COLO668 (cell line): ENCODE data around the gene MED23.
"Not testable (repeated sequence)": the region's sequence is repeated elsewhere in the genome, so short reads cannot be mapped to it uniquely, and the experiment has no call there.

Experiments
- DNase-seq: peaks from one replicate; lab custom pipeline; 2025; ENCODE audit not compliant: unreplicated experiment; lab: John Stamatoyannopoulos, UW

MED23 gene

DNA sequence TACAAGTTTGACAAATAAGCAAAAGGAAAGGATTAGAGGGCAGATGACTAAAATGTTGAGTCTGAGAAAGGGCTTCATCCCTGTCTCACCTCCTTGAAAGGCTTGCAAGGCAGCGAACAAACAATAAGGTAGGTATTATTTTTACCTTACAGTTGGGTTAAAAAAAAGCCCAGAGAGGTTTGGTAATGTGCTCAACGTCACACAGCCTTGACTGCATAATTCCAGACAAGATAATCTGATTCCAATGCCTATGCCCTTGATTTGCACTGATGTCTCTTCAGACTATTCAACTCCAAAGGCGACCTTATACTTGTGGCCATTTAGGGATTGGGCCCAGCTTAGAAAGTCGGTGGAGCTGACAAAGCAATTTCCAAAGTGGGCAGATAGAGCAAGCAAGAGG, 53.4 kb downstream of the MED23 start:
- no peak for DNase-seq

DNA sequence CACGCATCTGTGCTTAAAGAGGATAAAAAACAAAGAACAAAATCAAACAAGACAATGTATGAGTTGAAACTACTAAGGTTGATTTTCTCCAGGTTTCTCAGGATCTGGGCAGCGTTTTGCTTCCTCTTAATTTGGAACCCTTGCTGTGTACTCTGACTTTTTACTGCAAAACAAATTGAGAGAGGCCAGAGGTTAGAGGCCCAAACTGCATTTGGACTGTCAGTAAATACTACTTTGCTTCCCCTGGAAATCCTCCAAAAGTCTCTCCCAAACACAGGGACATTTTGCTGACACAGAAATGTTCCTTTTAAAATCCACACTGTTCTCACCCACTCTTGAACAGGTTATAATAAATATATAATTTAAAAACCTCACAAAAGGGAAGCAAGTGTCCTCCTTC, 53.9 kb downstream of the MED23 start:
- no peak for DNase-seq

DNA sequence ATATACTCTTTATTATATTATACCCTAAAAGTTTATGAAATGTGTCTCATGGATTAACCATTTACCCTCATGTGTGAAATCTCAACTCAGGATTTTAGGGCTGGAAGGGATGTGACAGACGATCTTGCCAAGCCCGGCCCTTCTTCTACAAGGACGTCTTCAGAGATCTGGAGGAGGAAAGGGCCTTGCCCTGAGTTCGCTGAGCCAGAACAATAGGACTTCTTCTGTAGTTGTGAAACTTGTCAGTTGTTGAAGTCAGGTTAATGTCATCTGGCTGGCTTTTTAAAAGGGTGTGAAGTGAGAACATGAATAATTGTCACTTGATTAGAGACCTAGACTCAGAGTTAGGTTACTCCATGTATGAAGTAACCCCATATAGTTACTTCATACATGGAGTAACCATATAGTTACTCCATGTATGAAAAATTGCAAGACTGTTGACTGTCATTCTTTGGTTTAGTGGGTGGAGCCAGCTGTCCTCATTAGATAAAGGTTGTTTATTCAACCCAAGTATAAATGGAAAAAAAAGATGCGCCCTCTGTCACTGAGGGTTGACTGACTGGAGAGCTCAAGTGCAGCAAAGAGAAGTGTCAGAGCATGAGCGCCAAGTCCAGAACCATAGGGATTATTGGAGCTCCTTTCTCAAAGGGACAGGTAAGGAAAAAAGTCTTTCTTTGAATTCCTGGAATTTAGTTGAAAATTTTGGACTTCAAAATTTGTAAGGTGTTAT, 55.2 kb downstream of the MED23 start, which contains the start of gene ARG1:
ARG1 (plus strand) TSS at position 541 of the 730 bp plus-strand sequence; CDS start at position 598, 57 bp downstream.
- DNase-seq = no peak

DNA sequence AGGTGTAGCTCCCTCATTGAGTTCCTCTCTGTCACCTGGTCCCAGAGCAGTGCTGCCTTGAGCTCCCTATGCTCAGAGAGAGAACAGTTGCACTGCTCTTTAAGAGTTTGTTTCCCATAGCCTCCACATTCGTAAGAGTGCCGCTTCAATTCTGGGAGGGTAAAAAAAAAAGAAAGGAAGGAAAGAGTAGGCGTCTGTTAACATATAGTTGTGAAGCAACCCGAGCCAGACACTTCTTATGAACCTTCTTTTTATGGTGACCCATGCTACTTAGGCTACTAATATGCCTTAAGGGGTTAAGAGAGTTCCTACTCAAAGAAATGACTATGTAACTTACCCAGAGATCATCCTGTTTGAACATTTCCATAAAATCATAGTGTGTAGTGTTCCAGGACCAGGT, 59.3 kb downstream of the MED23 start:
- DNase-seq = no peak

DNA sequence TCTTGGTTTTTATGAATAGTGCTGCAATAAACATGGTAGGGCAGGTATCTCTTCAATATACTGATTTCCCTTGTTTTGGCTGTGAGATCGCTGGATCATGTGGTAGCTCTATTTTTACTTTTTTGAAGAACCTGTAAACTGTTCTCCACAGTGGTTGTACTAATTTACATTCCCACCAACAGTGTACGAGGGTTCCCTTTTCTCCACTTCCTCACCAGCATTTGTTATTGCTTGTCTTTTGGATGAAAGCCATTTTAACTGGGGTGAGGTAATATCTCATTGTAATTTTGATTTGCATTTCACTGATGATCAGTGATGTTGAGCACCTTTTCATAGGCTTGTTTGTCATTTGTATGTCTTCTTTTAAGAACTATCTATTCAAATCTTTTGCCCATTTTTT, 63.0 kb downstream of the MED23 start:
- DNase-seq = no peak

DNA sequence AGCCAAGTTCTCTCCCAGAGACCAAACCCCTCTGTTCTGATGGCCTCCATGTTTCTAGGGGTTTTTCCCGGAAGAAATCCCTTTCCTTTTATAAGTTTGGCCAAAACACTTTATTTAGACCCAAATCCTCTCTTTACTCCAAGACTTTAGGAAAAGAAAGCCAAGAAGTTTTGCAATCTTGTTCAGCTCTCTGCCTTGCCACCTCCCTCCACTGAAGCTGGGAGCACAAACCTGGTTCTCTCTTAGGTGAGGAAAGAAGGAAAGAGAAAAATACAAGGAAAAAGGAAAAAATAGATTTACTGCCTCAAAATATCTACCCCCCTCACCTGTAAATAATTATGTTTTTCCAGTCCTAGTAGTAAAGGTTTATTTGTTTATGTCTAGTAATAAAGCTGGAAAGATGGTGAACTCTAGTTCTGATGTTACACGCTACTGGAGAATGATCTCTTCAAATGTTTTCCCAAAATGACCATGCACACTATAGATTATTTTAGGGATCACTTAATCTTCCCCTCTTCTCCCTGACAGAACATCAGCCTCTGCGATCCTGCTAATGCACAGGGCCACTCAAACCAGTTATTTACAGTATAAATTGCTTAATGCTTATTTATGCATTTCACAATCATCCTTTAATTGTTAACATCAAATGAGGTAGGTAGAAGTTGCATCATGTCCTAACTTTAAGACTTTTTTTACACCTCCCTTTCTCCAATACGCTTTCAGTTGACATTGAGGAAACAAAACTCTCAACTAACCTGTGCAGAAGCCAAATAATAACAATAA, 65.9 kb downstream of the MED23 start:
- no peak for DNase-seq

DNA sequence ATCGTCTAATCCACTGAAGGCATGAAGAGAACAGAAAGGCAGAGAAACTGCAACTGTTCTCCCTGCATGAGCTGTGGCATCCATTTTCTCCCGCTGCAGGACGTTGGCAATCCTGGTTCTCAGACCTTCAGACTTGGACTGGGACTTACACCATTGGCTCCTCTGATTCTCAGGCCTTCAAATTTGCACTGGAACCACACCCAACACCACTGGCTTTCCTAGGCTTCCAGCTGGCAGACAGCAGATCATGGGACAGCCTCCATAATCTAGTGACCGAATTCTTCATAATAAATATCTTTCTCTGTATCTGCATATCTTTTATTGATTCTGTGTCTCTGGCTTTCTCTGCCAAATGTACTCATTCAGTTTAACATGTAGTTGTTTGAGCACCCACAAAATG, 69.1 kb downstream of the MED23 start:
- no peak for DNase-seq

DNA sequence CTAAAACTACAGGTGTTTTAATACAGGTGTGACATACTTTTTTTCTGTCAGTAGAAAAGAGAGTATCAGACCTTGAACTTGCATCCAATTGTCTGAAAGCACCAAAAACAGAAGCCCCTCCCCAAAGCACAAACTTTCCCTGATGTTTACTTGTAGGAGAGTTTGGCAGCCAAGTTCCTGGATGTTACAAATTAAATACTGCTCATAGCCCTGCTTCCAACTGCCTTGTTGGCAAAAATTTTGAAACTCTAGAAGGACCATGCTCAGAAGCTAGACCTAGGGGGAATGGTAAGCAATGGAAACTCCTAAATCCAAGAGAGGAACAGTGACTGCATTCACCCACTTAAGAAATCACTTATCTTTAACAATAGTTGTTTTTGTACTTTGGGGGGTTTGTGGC, 72.0 kb downstream of the MED23 start:
- DNase-seq = no peak

DNA sequence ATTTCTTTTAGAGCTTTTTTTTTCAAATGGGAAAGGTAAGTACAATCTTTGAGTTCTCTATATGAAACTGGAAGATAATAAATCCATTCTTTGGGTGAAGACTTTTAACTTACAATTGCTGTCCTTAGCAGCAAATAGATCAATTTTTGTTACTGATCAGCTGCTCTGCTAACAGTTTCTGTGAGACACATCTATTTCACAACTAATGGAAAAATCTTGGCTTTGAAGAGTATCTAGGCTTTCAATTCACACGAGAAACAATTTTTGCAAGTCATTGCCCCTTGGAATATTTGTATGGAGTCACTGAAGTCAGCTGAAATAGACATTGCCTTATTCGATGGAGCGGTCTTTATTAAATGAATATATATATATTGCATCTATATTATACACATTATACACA, 75.5 kb downstream of the MED23 start:
- DNase-seq = no peak

DNA sequence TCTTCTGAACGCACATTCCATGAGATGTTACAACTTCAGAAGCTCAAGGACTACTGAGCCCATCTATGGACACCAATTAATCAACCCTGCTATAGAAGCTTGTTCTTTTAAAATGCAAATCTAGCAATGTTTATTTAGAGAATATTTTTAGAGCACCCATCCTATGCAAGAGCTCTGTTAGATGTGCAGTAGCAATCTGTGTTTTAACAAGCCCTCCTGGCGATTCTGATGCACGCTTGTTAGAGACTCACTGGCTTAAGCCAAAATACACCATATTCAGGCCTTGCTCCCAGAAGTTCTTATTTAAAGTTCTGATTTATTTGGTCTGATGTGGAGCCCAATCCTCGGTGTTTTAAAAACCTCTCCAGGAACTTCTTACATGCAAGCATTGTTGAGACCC, 76.1 kb downstream of the MED23 start:
- no peak for DNase-seq

DNA sequence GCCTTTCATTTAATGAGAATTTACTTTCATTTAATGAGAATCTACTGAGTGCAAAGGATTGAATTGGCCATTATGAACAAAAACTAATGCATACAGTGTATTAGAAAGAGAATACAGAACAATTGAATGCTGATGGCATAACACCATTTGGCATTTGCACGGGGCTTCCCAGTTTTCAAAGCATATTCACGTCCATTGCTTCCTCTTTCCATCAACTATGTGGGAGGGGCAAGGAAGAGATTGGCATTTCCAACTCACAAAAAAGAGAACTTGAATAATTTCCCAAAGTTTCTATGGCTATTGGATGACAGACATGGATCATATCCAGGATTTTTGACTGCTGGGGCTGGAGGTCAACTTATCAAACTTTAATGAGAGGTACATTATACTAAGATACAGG, 78.2 kb downstream of the MED23 start:
- DNase-seq = no peak

DNA sequence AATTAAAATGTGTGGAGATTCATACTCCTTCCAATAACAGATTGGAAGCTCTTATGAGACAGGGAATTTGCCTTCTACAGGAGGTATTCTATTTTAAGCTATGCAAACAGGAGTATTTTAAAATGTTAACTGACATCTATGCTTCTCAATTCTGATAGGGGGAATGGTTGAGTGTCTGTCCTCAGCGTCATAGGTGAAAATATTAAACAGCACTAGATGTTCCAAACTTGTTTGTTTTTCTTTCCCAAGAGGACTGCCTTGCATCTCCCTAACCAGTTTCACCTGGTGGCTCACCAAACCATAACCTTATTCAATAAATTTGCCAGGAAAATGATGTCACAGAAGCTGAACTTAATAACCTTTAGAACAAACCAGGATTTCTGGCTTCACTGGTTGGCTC, 79.6 kb downstream of the MED23 start:
- DNase-seq = no peak

DNA sequence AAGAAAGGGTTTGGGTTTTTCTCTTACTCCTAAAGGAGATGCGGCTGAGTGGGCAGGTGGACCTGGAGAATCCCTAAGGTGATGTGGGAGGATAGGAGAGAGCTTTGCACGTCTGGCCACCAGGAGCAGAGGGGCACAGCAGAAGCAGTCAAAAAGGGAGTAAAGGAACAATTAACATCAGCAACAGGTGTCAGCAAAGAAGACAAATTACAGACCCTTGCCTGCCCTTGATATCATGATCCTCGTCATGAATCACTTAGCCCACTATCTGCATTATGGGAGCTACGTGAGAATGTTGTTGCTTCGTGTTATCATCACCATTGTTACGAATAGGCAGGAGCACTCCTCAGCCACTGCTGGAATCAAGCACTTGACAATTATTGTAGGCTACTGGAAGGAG, 80.6 kb downstream of the MED23 start:
- DNase-seq = no peak

DNA sequence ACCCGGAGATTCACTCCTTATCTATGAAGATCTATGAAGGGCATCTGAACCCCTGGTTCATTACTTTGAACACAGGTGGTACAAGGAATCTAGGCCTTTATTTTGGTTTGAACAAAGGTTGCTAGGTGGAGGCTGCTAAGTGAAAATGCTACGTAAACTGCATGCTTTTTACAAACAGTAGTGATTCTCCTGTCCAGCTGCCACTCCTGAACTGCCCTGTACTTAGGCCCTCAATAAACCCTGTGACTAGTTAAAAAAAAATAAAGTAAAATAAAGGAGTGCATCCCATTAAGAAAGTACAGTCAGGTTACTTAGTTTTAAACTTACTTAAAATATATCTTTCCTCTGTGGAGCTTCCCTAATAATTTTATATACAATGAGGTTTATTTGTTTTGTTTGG, 82.7 kb downstream of the MED23 start:
- no peak for DNase-seq

DNA sequence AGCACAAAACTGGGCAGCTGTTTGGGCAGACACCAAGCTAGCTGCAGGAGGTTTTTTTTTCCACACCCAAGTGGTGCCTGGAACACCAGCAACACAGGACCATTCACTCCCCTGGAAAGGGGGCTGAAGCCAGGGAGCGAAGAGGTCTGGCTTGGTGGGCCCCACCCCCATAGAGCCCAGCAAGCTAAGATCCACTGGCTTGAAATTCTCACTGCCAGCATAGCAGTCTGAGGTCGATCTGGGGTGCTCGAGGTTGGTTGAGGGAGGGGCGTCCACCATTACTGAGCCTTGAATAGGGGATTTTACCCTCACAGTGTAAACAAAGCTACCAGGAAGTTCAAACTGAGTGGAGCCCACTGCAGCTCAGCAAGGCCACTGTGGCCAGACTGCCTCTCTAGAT, 89.4 kb downstream of the MED23 start:
- not testable (repeated sequence) for DNase-seq

DNA sequence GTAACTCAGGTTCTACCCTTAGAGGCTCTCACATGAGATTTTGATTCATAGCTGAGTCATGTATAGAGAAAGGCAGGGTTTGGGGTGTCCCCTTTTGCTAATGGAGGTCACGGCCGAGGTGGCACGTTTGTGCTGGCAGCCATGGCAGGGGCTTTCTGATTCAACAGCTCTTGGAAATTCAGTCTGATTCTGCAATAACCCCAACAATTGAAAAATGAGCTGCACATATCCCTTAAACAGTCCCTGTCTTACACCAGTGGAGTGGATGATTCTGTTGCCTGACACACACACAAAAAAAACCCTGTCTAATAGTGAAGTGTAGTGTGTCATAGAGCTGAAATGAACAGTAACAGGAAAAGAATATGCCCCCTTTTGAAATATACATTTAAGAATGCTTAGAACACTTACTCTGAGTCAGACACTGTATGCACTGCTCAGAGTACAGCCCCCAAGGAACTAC, 95.4 kb downstream of the MED23 start:
- DNase-seq = no peak

DNA sequence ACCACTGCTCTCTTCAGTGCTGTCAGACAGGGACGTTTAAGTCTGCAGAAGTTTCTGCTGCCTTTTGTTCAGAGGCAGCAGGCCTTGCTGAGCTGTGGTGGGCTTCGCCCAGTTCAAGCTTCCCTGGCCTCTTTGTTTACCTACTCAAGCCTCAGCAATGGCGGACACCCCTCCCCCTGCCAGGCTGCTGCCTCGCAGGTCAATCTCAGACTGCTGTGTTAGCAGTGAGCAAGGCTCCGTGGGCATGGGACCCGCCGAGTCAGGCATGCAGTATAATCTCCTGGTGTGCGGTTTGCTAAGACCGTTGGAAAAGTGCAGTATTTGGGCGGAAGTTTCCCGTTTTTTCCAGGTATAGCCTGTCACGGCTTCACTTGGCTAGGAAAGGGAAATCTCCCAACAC, 96.4 kb downstream of the MED23 start:
- DNase-seq = not testable (repeated sequence)

DNA sequence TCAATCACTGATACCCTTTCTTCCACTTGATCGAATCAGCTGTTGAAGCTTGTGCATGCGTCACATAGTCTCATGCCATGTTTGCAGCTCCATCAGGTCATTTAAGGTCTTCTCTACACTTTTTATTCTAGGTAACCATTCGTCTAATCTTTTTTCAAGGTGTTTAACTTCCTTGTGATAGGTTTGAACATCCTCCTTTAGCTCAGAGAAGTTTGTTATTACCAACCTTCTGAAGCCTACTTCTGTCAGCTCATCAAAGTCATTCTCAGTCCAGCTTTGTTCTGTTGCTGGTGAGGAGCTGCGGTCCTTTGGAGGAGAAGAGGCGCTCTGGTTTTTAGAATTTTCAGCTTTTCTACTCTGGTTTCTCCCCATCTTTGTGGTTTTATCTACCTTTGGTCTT, 97.1 kb downstream of the MED23 start:
- DNase-seq = not testable (repeated sequence)

DNA sequence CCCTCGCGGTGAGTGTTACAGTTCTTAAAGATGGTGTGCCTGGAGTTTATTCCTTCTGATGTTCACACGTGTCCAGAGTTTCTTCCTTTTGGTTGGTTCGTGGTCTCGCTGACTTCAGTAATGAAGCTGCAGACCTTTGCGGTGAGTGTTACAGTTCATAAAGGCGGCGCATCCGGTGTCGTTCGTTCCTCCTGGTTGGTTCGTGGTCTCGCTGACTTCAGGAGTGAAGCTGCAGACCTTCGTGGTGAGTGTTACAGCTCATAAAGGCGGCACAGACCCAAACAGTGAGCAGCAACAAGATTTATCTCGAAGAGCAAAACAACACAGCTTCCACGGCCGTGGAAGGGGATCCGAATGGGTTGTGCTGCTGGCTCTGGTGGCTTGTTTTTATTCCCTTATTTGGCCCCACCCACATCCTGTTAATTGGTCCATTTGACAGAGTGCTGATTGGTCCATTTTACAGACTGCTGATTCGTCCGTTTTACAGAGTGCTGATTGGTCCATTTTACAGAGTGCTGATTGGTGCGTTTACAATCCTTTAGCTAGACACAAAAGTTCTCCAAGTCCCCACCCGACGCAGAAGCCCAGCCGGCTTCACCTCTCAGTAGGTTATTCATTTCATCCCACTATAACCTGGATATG, 103.2 kb downstream of the MED23 start:
- DNase-seq = no peak

DNA sequence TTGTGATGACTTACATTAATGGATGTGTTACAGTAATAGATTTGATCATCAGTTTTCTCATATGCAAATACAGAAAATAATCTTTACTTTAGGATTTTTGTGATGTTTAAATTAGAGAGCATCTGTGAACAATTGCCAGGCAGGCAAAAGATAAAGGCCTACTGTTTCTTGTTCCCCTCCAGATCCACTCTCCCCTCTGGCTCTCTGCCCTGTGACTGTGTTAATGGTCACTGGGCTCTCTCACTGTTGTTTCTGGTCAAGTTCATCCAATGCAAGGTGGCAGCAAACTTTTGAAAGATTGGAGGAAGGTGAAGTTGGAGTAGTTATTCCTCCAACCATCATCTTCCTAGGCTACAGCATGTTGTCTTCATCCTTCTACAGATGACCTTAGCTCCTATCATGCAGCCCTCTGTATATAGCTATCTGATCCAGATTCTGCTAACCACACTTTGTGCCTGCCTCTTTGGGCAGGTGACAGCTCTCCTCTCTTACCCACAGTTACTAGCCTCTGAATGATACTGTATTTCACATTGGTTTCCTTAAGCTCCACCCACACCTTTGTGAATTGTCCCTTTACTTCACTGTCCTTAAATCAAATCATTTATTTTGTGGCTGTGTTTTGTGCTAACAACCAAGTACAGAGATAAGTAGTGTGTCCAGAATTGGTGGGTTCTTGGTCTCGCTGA, 103.9 kb downstream of the MED23 start:
- DNase-seq = no peak
